IPS-20b (cell line): ENCODE results near the gene ANKS1B.
A peak's percentile ranks its signal among the peaks of the same experiment; 100 is the strongest.
"Not testable (repeated sequence)": the region's sequence is repeated elsewhere in the genome, so short reads cannot be mapped to it uniquely, and the experiment has no call there.

Source experiments
- H3K27ac ChIP-seq: one replicate; pipeline ENCODE4 v1.5.1; 2013; ENCODE audit warnings: low read length
- H3K27me3 ChIP-seq: 2 replicates; pipeline ENCODE4 v1.6.1; 2013; ENCODE audit warnings: mild to moderate bottlenecking, low read length, inconsistent platforms; ENCODE audit not compliant: insufficient read depth
- H3K36me3 ChIP-seq: 2 replicates; pipeline ENCODE4 v1.6.1; 2013; ENCODE audit warnings: low read depth, mild to moderate bottlenecking, inconsistent platforms, low read length, moderate library complexity; ENCODE audit not compliant: insufficient read depth
- H3K4me1 ChIP-seq: 2 replicates; pipeline ENCODE4 v1.6.1; 2013; ENCODE audit warnings: mild to moderate bottlenecking, control low read depth, inconsistent platforms, low read length, moderate library complexity; ENCODE audit not compliant: insufficient read depth
- H3K4me3 ChIP-seq: 2 replicates; pipeline ENCODE4 v1.5.1; 2013; ENCODE audit warnings: mild to moderate bottlenecking, low read length, inconsistent platforms
- H3K9ac ChIP-seq: 2 replicates; pipeline ENCODE4 v1.6.1; 2013; ENCODE audit warnings: low read depth, mild to moderate bottlenecking, inconsistent platforms, low read length, moderate library complexity
- H3K9me3 ChIP-seq: 2 replicates; pipeline ENCODE4 v1.6.1; 2013; ENCODE audit warnings: mild to moderate bottlenecking, low read depth, low read length, inconsistent platforms; ENCODE audit not compliant: insufficient read depth

The ANKS1B gene

GRCh38 chr12:99271071-99271470, 713.7 kb downstream of the ANKS1B start:
- H3K4me3 ChIP-seq: no peak overlapping the region
- no peaks in the 10 kb centered on the region for H3K4me1 ChIP-seq
- no peak overlapping the region for H3K9ac ChIP-seq
- no peaks in the 10 kb centered on the region for H3K27me3 ChIP-seq
- no peak overlapping the region for H3K27ac ChIP-seq
- no peaks in the 10 kb centered on the region for H3K36me3 ChIP-seq
- H3K9me3 ChIP-seq: no peaks in the 10 kb centered on the region

GRCh38 chr12:99267038-99267437, 717.7 kb downstream of the ANKS1B start:
- H3K4me1 ChIP-seq: no peaks in the 10 kb centered on the region
- no peaks in the 10 kb centered on the region for H3K36me3 ChIP-seq
- H3K27ac ChIP-seq: no peak overlapping the region
- no peak overlapping the region for H3K4me3 ChIP-seq
- H3K9me3 ChIP-seq: no peaks in the 10 kb centered on the region
- no peaks in the 10 kb centered on the region for H3K27me3 ChIP-seq
- no peak overlapping the region for H3K9ac ChIP-seq

GRCh38 chr12:99265648-99266047, 719.1 kb downstream of the ANKS1B start:
- no peak overlapping the region for H3K27ac ChIP-seq
- no peaks in the 10 kb centered on the region for H3K9me3 ChIP-seq
- no peak overlapping the region for H3K4me3 ChIP-seq
- peaks cover 4% of the 10 kb centered on the region for H3K4me1 ChIP-seq
- H3K36me3 ChIP-seq: no peaks in the 10 kb centered on the region
- H3K9ac ChIP-seq: no peak overlapping the region
- no peaks in the 10 kb centered on the region for H3K27me3 ChIP-seq

- no peaks in the 10 kb centered on the region for H3K36me3 ChIP-seq
- H3K27me3 ChIP-seq: no peaks in the 10 kb centered on the region
- no peaks in the 10 kb centered on the region for H3K9me3 ChIP-seq
- peaks cover 12% of the 10 kb centered on the region for H3K4me1 ChIP-seq
- H3K9ac ChIP-seq: no peak overlapping the region
- no peak overlapping the region for H3K4me3 ChIP-seq
- no peak overlapping the region for H3K27ac ChIP-seq
Measured at GRCh38 chr12:99261256-99261655, 723.5 kb downstream of the ANKS1B start.

GRCh38 chr12:99260456-99260996, 724.2 kb downstream of the ANKS1B start:
- Histone ChIP-seq H3K36me3 (no peaks in the 10 kb centered on the region), H3K9me3 (no peaks in the 10 kb centered on the region), H3K9ac (no peak overlapping the region), H3K4me1 (peaks cover 12% of the 10 kb centered on the region), H3K27ac (no peak overlapping the region), H3K4me3 (no peak overlapping the region), H3K27me3 (no peaks in the 10 kb centered on the region)

- H3K4me3 ChIP-seq: no peak overlapping the region
- no peaks in the 10 kb centered on the region for H3K9me3 ChIP-seq
- no peak overlapping the region for H3K9ac ChIP-seq
- H3K36me3 ChIP-seq: no peaks in the 10 kb centered on the region
- H3K27me3 ChIP-seq: no peaks in the 10 kb centered on the region
- peaks cover 12% of the 10 kb centered on the region for H3K4me1 ChIP-seq
- H3K27ac ChIP-seq: no peak overlapping the region
Measured at GRCh38 chr12:99259040-99259934, 725.4 kb downstream of the ANKS1B start.

- no peaks in the 10 kb centered on the region for H3K36me3 ChIP-seq
- no peak overlapping the region for H3K9ac ChIP-seq
- no peak overlapping the region for H3K4me3 ChIP-seq
- no peaks in the 10 kb centered on the region for H3K27me3 ChIP-seq
- H3K4me1 ChIP-seq: peaks cover 12% of the 10 kb centered on the region
- no peak overlapping the region for H3K27ac ChIP-seq
- no peaks in the 10 kb centered on the region for H3K9me3 ChIP-seq
Measured at GRCh38 chr12:99257672-99258071, 727.1 kb downstream of the ANKS1B start.

GRCh38 chr12:99253068-99253467, 731.7 kb downstream of the ANKS1B start:
- Histone ChIP-seq H3K9me3 (no peaks in the 10 kb centered on the region), H3K4me1 (peaks cover 19% of the 10 kb centered on the region), H3K36me3 (no peaks in the 10 kb centered on the region), H3K27me3 (no peaks in the 10 kb centered on the region), H3K9ac (no peak overlapping the region), H3K27ac (no peak overlapping the region), H3K4me3 (no peak overlapping the region)

GRCh38 chr12:99250091-99250490, 734.6 kb downstream of the ANKS1B start:
- Histone ChIP-seq H3K4me3 (peak overlapping the region; percentile 8; the same call in 1 of the 2 replicates), H3K9me3 (no peaks in the 10 kb centered on the region), H3K36me3 (no peaks in the 10 kb centered on the region), H3K9ac (no peak overlapping the region), H3K4me1 (peaks cover 19% of the 10 kb centered on the region), H3K27ac (peak overlapping the region; percentile 7), H3K27me3 (no peaks in the 10 kb centered on the region)

- Histone ChIP-seq H3K4me1 (peaks cover 19% of the 10 kb centered on the region), H3K9me3 (no peaks in the 10 kb centered on the region), H3K27me3 (no peaks in the 10 kb centered on the region), H3K4me3 (peak overlapping the region; percentile 8; the same call in 1 of the 2 replicates), H3K36me3 (no peaks in the 10 kb centered on the region), H3K27ac (peak overlapping the region; percentile 7), H3K9ac (no peak overlapping the region)
Measured at GRCh38 chr12:99249543-99249942, 735.2 kb downstream of the ANKS1B start.

- not testable (repeated sequence) for H3K4me3 ChIP-seq
Measured at GRCh38 chr12:99237907-99238538, 746.7 kb downstream of the ANKS1B start.

GRCh38 chr12:99235381-99235780, 749.4 kb downstream of the ANKS1B start:
- no peak overlapping the region for H3K4me3 ChIP-seq
- no peak overlapping the region for H3K9ac ChIP-seq
- no peaks in the 10 kb centered on the region for H3K36me3 ChIP-seq
- H3K9me3 ChIP-seq: 0 out of 2 replicates have a peak, but pooled peaks cover 3% of the 10 kb centered on the region
- no peaks in the 10 kb centered on the region; the same call in 1 of the 2 replicates for H3K4me1 ChIP-seq
- no peaks in the 10 kb centered on the region for H3K27me3 ChIP-seq
- no peak overlapping the region for H3K27ac ChIP-seq

More at GRCh38 chr12:99237907-99238538, 746.7 kb downstream of the ANKS1B start:
- H3K27ac ChIP-seq, H3K27me3 ChIP-seq, H3K4me1 ChIP-seq, H3K9me3 ChIP-seq, H3K36me3 ChIP-seq, H3K9ac ChIP-seq: not testable (repeated sequence)
